Measurements from ENCODE around the gene NPR3. TPM values are rescaled to one million over a fixed set of nuclear protein-coding genes. Genes with fewer than 3 reads are reported as not detected.

NPR3 gene
- total RNA-seq, 2 donors from 2014 or later = 0.58 to 3.7 TPM

DNA sequence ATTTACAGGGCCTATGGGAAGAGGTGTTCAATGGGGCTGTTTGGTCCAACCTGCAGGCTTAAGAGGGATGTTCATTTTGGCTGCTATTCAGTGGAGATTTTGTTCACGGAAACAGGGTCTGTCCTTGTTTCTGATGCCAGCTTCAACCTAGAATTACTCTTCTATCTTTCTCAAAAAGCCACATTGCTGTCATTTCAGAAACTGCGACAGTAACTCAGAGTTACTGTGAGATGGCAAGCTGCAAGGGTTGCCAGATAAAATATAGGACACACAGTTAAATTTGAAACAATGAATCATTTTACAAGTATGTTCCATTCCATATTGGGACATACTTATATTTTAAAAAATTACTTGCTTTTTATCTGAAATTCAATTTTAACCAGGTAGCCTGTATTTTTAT, 128.0 kb downstream of the NPR3 start:
- intact Hi-C loops (cut with DNase I, micrococcal nuclease) = no loop called here
- ATAC-seq = no peak
- no peak for DNase-seq

DNA sequence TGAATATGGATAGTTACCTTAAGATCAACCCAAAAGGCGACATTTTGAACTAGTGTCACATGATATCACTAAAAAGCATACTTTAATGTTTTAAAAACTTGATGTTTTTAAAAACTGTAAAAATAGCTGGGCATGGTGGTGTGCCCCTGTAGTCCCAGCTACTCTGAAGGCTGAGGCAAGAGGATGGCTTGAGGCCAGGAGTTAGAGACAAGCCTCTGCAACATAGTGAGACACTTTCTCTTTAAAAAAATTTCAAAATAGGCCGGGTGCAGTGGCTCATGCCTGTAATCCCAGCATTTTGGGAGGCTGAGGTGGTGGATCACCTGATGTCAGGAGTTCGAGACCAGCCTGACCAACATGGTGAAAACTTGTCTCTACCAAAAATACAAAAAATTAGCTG, 129.5 kb downstream of the NPR3 start:
- no peak for DNase-seq
- intact Hi-C loops (cut with DNase I, micrococcal nuclease) = no loop called here
- no peak for ATAC-seq

Other genes starting within 250 kb of the NPR3 start
- gene SUB1, start 125.8 kb upstream of the NPR3 start, total RNA-seq = 100 to 1,000 TPM; 169 to 188 TPM

Measured in left colon (tissue), 2 donors.